HG03558 (cell line): ENCODE data around the gene TCL1A.
"Not testable (repeated sequence)": the region's sequence is repeated elsewhere in the genome, so short reads cannot be mapped to it uniquely, and the experiment has no call there.

Source experiments
- ATAC-seq: cut with Tn5 transposase; IDR thresholded peaks from one replicate; pipeline ENCODE4 v1.9.1; 2021; ENCODE audit warnings: moderate number of reproducible peaks; ENCODE audit not compliant: unreplicated experiment; ENCODE audit errors: extremely low read depth

The TCL1A gene

GRCh38 chr14:95679148-95679815, 34.6 kb downstream of the TCL1A start:
- ATAC-seq: no peak

- ATAC-seq: no peak
Observed at GRCh38 chr14:95677179-95677835, 36.6 kb downstream of the TCL1A start.

DNA sequence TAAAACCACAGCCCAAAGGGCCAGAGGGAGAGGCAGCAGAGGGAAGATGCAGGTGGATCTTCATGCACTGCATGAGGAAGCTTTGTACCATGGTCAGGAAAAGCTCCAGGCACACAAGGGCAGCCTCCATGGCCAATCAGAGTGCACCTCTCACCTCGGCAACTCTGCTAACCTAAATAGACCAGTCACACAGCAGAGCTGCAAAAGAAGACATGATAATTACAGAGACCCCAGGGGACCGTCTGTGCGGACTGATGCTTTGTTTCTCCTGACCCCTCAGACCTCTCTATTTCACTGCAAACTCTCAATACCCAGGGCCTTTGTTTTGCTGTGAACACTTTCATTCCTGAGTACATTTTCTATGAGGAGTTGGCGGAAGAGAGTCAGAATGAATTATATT, 38.4 kb downstream of the TCL1A start:
- no peak for ATAC-seq

DNA sequence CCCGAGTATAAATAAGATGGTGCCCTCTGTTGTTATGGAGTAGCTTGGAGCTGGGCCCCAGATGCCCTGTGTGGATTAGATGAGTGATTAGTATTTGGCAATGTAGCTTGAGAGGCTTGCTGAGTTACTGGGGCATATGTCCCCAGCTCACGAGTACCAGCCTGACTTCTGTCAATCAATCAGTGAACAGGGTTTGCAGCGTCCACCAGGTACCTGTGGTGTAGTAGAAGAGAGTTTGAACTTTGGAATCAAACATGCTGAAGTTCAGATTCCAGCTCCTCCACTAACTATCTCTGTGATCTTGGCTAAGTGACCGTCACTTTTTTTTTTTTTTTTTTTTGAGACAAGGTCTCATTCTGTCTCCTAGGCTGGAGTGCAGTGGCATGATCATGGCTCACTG, 39.3 kb downstream of the TCL1A start:
- ATAC-seq: no peak

- ATAC-seq: no peak
Observed at GRCh38 chr14:95668235-95668772, 45.6 kb downstream of the TCL1A start.

DNA sequence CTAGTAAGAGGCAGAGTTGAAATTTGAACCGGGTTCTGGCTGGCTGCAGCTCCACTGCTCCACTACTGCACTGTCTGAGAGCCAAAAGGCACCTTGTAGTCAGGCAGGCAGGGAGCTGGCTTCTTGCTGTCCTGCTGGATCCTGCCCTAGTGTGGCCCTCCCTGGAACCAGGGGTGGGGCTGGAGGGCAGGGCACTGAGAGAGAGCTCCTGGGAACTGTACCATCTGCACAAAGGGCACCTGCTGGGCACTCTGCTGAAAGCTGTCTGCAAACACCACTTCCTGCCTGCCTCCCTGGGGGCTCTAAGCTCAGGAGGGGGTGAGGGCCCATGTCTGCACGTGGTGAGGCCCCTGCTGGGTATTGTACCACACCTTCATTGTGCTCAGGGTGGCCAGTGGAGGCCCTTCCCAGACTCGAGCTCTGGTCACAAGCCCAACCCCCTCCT, 46.7 kb downstream of the TCL1A start:
- ATAC-seq: no peak

DNA sequence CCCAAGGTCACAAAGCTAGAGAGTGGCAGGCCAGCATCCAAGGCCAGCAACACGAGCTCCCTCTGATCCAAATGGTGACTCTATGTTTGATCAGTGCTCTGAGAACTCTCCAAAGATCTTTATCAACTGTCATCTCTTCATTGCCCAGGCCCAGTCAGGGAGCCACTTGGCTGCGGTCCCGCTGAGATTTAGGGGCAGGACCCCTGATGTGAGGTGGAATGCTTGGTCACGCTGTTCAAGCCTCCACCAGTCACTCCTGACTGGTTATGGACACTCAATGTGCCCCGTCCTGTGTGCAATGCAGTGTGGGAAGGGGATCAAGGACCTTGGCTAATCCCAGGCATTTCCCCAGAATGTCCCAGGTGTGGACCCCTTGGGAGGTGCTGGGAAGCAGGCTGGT, 47.5 kb downstream of the TCL1A start:
- no peak for ATAC-seq

DNA sequence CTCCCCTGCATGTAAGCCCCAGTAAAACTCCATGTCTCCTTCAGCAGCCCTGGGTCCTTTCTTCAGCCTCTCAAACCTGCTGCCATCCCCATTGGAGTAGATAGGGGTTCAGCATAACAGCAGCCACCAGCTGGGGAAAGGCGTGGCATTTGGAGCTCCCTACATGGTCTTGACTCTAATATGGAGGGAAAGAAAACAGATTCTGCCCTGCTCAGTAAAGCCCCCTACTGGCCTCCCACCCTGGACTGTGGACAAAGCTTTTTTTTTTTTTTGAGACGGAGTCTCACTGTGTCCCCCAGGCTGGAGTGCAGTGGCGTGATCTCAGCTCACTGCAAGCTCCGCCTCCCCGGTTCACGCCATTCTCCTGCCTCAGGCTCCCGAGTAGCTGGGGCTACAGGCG, 48.4 kb downstream of the TCL1A start:
- not testable (repeated sequence) for ATAC-seq

GRCh38 chr14:95664546-95664945, 49.4 kb downstream of the TCL1A start:
- ATAC-seq: no peak

DNA sequence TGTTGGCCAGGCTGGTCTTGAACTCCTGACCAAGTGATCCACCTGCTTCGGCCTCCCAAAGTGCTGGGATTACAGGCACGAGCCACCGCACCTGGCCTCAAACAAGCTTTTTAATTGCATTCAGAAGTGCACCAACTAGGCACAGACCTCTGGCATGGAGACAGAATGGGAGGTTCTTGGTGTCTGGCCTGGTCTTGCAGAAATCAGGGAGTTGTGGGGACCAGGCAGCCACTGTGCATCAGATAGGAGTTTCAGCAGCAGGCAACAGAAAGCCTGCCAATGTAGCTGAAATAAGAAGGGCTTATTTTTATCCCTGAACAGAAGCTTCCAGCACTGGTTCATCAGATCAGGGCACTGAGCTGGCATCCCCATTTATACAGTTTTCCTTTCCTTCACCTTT, 49.9 kb downstream of the TCL1A start:
- no peak for ATAC-seq

DNA sequence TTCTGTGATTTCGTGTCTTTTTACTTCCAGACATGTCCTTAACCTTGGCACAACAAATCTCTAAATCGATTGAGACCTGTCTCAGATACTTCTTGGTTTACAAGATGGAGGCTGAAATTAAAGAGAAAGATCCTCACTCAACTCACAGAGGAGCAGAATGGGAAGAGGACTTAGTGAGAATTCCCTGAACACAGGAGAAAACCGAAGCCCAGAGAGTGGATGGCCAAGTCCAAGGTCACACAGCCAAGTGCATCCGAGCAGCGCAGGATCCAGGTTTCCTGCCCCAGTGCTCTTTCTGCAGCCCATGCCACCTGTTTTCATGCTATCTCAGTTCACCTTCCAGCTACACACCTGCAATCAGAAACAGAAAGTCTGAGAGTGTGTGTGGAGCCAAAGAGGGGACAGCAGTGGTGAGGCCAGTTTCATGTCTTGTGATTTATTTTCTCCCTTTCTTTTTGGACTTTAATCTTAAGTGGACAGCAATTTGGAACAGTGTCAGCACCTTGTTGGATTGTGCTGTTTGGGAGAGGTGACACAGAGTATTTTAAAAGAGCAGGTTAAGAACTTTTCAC, 50.6 kb downstream of the TCL1A start:
- no peak for ATAC-seq

GRCh38 chr14:95662376-95663186, 51.3 kb downstream of the TCL1A start:
- peak; percentile 32 for ATAC-seq

- no peak for ATAC-seq
Observed at GRCh38 chr14:95660651-95661515, 53.0 kb downstream of the TCL1A start.

- ATAC-seq: no peak
Observed at GRCh38 chr14:95659990-95660385, 53.9 kb downstream of the TCL1A start.
